ENCODE results near the gene MRPL24.
A peak's percentile ranks its signal among the peaks of the same experiment; 100 is the strongest.

Gene MRPL24

GRCh38 chr1:156743367-156744302, 2.7 kb upstream of the MRPL24 start:
- no peak for DNase-seq (ENCODE audit: low spot score)

GRCh38 chr1:156742801-156743200, 1.9 kb upstream of the MRPL24 start:
- no peak for DNase-seq (ENCODE audit: low spot score)

GRCh38 chr1:156742017-156742416, 1.1 kb upstream of the MRPL24 start:
- DNase-seq (ENCODE audit: low spot score): no peak

- DNase-seq (ENCODE audit: low spot score): no peak
Measured at GRCh38 chr1:156741481-156741983, 644 bp upstream of the MRPL24 start.

GRCh38 chr1:156740237-156740740, 599 bp downstream of the MRPL24 start:
- DNase-seq (ENCODE audit: low spot score): peak; percentile 78

- DNase-seq (ENCODE audit: low spot score): no peak
Measured at GRCh38 chr1:156738916-156739315, 2.0 kb downstream of the MRPL24 start.

GRCh38 chr1:156738407-156738806, 2.5 kb downstream of the MRPL24 start:
- no peak for DNase-seq (ENCODE audit: low spot score)

GRCh38 chr1:156733989-156734584, 6.8 kb downstream of the MRPL24 start:
- DNase-seq (ENCODE audit: low spot score): no peak

GRCh38 chr1:156728599-156729462, 12.1 kb downstream of the MRPL24 start, which contains the start of gene ISG20L2:
TSS of gene ISG20L2 (minus strand) at chr1:156728766. CDS start at chr1:156727652, 1,114 bp downstream.
- DNase-seq (ENCODE audit: low spot score): peak; percentile 99

- DNase-seq (ENCODE audit: low spot score): peak; percentile 90
Measured at GRCh38 chr1:156727926-156728598, 12.8 kb downstream of the MRPL24 start, which contains the start of gene METTL25B. TSS of gene METTL25B (plus strand) at chr1:156728469. CDS start at chr1:156729105, 636 bp downstream.

- DNase-seq (ENCODE audit: low spot score): peak; percentile 42
Measured at GRCh38 chr1:156727492-156727891, 13.4 kb downstream of the MRPL24 start.

GRCh38 chr1:156726549-156727226, 14.2 kb downstream of the MRPL24 start:
- DNase-seq (ENCODE audit: low spot score): peak; percentile 92

- DNase-seq (ENCODE audit: low spot score): peak; percentile 95
Measured at GRCh38 chr1:156725683-156726280, 15.1 kb downstream of the MRPL24 start.

- DNase-seq (ENCODE audit: low spot score): no peak
Measured at GRCh38 chr1:156721535-156721934, 19.4 kb downstream of the MRPL24 start.

GRCh38 chr1:156721131-156721530, 19.8 kb downstream of the MRPL24 start:
- DNase-seq (ENCODE audit: low spot score): no peak

- no peak for DNase-seq (ENCODE audit: low spot score)
Measured at GRCh38 chr1:156717351-156717750, 23.5 kb downstream of the MRPL24 start.

- DNase-seq (ENCODE audit: low spot score): no peak
Measured at GRCh38 chr1:156714830-156715229, 26.1 kb downstream of the MRPL24 start.

- DNase-seq (ENCODE audit: low spot score): no peak
Measured at GRCh38 chr1:156712626-156713025, 28.3 kb downstream of the MRPL24 start.

GRCh38 chr1:156711011-156711817, 29.7 kb downstream of the MRPL24 start:
- no peak for DNase-seq (ENCODE audit: low spot score)
